HG03175 (cell line): ENCODE measurements around the gene ITGB3BP.
A peak's percentile ranks its signal among the peaks of the same experiment; 100 is the strongest.
"Not testable (repeated sequence)": the region's sequence is repeated elsewhere in the genome, so short reads cannot be mapped to it uniquely, and the experiment has no call there.

Source experiments
- ATAC-seq: cut with Tn5 transposase; IDR thresholded peaks from one replicate; pipeline ENCODE4 v1.9.1; 2021; ENCODE audit warnings: mild to moderate bottlenecking, moderate library complexity; ENCODE audit not compliant: unreplicated experiment

Gene ITGB3BP

GRCh38 chr1:63522891-63523728, at the start of gene ITGB3BP, which contains the start of gene EFCAB7:
Gene ITGB3BP, minus strand, starts transcription at chr1:63523225. Its CDS starts 92 bp downstream, at chr1:63523133.
Gene EFCAB7, plus strand, starts transcription at chr1:63523525. Its CDS starts 2,048 bp downstream, at chr1:63525573.
- ATAC-seq, result peak; percentile 87

GRCh38 chr1:63572686-63573085, 49.7 kb upstream of the ITGB3BP start:
- not testable (repeated sequence) for ATAC-seq

GRCh38 chr1:63569640-63570316, 46.8 kb upstream of the ITGB3BP start:
- no peak for ATAC-seq

GRCh38 chr1:63569068-63569467, 46.0 kb upstream of the ITGB3BP start:
- no peak for ATAC-seq

GRCh38 chr1:63563745-63564144, 40.7 kb upstream of the ITGB3BP start:
- no peak for ATAC-seq

GRCh38 chr1:63559357-63559756, 36.3 kb upstream of the ITGB3BP start:
- no peak for ATAC-seq

GRCh38 chr1:63557365-63557987, 34.5 kb upstream of the ITGB3BP start:
- ATAC-seq, result peak; percentile 59

GRCh38 chr1:63555480-63555879, 32.5 kb upstream of the ITGB3BP start:
- no peak for ATAC-seq

- ATAC-seq, result no peak
Observed at GRCh38 chr1:63548877-63549276, 25.9 kb upstream of the ITGB3BP start.

GRCh38 chr1:63548303-63548702, 25.3 kb upstream of the ITGB3BP start:
- no peak for ATAC-seq

GRCh38 chr1:63547621-63548294, 24.7 kb upstream of the ITGB3BP start:
- ATAC-seq, result no peak

- no peak for ATAC-seq
Observed at GRCh38 chr1:63545780-63546179, 22.8 kb upstream of the ITGB3BP start.

GRCh38 chr1:63537940-63538339, 14.9 kb upstream of the ITGB3BP start:
- ATAC-seq, result no peak

GRCh38 chr1:63537006-63537405, 14.0 kb upstream of the ITGB3BP start:
- ATAC-seq, result no peak

GRCh38 chr1:63534406-63534805, 11.4 kb upstream of the ITGB3BP start:
- no peak for ATAC-seq

- no peak for ATAC-seq
Observed at GRCh38 chr1:63533931-63534330, 10.9 kb upstream of the ITGB3BP start.

GRCh38 chr1:63532727-63533126, 9.7 kb upstream of the ITGB3BP start:
- no peak for ATAC-seq

GRCh38 chr1:63524201-63524600, 1.2 kb upstream of the ITGB3BP start:
- ATAC-seq, result no peak

GRCh38 chr1:63523738-63524137, 713 bp upstream of the ITGB3BP start:
- peak; percentile 23 for ATAC-seq

- no peak for ATAC-seq
Observed at GRCh38 chr1:63516629-63517028, 6.4 kb downstream of the ITGB3BP start.

- ATAC-seq, result no peak
Observed at GRCh38 chr1:63512584-63512983, 10.4 kb downstream of the ITGB3BP start.
